Fibroblast of lung (primary cell): ENCODE results near the gene PRUNE2. TPM values are rescaled to one million over a fixed set of nuclear protein-coding genes. Genes with fewer than 3 reads are reported as not detected.

Experiments used
- DNase-seq, 2 donors: peaks; one replicate each; pipeline versions ENCODE4 v3.0.0 to v3.0.0-alpha.2; 2010; ENCODE audit warnings: low read depth in 2 of 2
- H2AFZ ChIP-seq: 2 replicates; pipeline ENCODE4 v1.5.1; 2012; ENCODE audit warnings: low read length, control low read depth, inconsistent platforms
- H3K27ac ChIP-seq: 2 replicates; pipeline ENCODE4 v1.5.1; 2011; ENCODE audit warnings: low read length, control low read depth; ENCODE audit not compliant: insufficient read depth
- H3K27me3 ChIP-seq: 2 replicates; pipeline ENCODE4 v1.5.1; 2011; ENCODE audit warnings: mild to moderate bottlenecking, low read length; ENCODE audit not compliant: control insufficient read depth, insufficient read depth
- H3K36me3 ChIP-seq: 2 replicates; pipeline ENCODE4 v1.5.1; 2011; ENCODE audit warnings: low read length; ENCODE audit not compliant: control insufficient read depth, insufficient read depth
- H3K4me1 ChIP-seq: 2 replicates; pipeline ENCODE4 v1.5.1; 2011; ENCODE audit warnings: low read length; ENCODE audit not compliant: control insufficient read depth, insufficient read depth; ENCODE audit errors: extremely low read depth
- H3K4me2 ChIP-seq: 2 replicates; pipeline ENCODE4 v1.5.1; 2011; ENCODE audit warnings: low read length, control low read depth; ENCODE audit not compliant: insufficient read depth; ENCODE audit errors: extremely low read depth
- H3K4me3 ChIP-seq, 4 experiments: fragments of 200-600 bp in 1 of 4; sonication (generic) in 1 of 4; replicated peaks in 1 of 4; 2 replicates each; pipeline ENCODE4 v1.5.1; 2011 to 2016; ENCODE audit warnings: low read length in 4 of 4, low read depth in 3 of 4, mild to moderate bottlenecking in 3 of 4, control low read depth in 2 of 4, inconsistent platforms in 1 of 4, mixed read lengths in 1 of 4; ENCODE audit not compliant: insufficient read depth in 1 of 4; ENCODE audit errors: control extremely low read depth in 1 of 4
- H3K79me2 ChIP-seq: 2 replicates; pipeline ENCODE4 v1.5.1; 2012; ENCODE audit warnings: mild to moderate bottlenecking, low read length, inconsistent platforms; ENCODE audit not compliant: control insufficient read depth, insufficient read depth
- H3K9ac ChIP-seq: 2 replicates; pipeline ENCODE4 v1.5.1; 2011; ENCODE audit warnings: mild to moderate bottlenecking, low read length, control low read depth; ENCODE audit not compliant: insufficient read depth
- H3K9me3 ChIP-seq: 2 replicates; pipeline ENCODE4 v1.5.1; 2012; ENCODE audit warnings: low read depth, low read length; ENCODE audit not compliant: control insufficient read depth, insufficient read depth
- H4K20me1 ChIP-seq: 2 replicates; pipeline ENCODE4 v1.5.1; 2011; ENCODE audit warnings: low read length; ENCODE audit not compliant: control insufficient read depth, insufficient read depth; ENCODE audit errors: extremely low read depth
- EZH2 ChIP-seq: IDR thresholded peaks from 2 replicates; pipeline ENCODE4 v1.5.1; 2012; ENCODE audit warnings: low read length, control low read depth, mild to moderate bottlenecking; ENCODE audit errors: missing control alignments
- polyA plus RNA-seq, 2 donors: library from polyadenylated mRNA; depleted of rRNA in 1 of 2; stranded (reverse) in 1 of 2; unstranded in 1 of 2; fragments of >200 nt; gene quantifications; 2 replicates each; pipeline ENCODE4 v1.2.1, GENCODE V29; 2011 to 2012; ENCODE audit warnings: missing spikeins in 1 of 2
- total RNA-seq: library from RNA; depleted of rRNA; stranded (reverse); fragments of >200 nt; gene quantifications from 2 replicates; pipeline ENCODE4 v1.2.1, GENCODE V29; 2014
- TF ChIP-seq, protein P1 (sequence below), 2 donors: IDR thresholded peaks in 1 of 2; conservative IDR thresholded peaks in 1 of 2; 1 replicate in 1 of 2; 2 replicates in 1 of 2; pipeline ENCODE4 v1.5.1; 2011 to 2012; ENCODE audit warnings: low read length in 2 of 2, control low read depth in 1 of 2, inconsistent platforms in 1 of 2, low read depth in 1 of 2, mild to moderate bottlenecking in 1 of 2

Gene PRUNE2
- total and polyA plus RNA-seq, 2 donors (not counting 1 experiment from before 2014, with no cell fraction given), result 5.4 to 95.6 TPM

DNA sequence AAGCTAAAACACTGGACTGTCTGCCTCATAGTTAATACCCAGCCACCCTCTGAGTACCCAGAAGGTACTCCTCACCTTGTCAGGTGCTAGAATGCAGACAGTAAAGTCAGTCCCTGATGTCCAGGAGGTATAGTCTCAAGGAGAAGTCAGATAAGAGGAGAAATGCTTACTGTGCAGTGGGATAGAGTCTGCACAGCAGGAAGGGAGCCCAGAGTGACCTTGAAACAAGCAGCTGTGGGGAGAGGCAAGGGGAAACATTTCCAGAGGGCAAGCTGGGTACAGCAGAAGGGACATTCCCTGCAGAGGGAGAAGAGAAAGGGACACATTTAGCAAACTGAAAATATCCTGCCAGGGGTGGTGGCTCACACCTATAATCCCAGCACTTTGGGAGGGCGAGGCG is 324.2 kb downstream of the PRUNE2 start:
- H3K4me2 ChIP-seq, result no peak overlapping the region

DNA sequence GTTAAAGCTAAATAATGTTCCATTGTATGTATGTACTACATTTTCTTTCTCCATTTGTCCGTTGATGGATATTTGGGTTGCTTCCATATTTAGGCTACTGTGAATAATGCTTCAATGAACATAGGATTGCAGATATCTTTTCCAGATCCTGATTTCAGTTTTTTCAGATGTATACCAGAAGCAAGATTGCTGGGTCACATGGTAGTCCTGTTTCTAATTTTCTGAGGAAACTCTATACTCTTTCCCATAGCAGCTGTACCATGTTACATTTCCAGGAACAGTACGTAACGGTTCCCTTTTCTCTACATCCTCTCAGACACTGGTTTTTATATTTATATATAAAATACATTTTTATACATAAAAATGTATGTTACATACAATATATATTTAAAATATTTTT is 325.1 kb downstream of the PRUNE2 start:
- Histone ChIP-seq H2AFZ (no peak overlapping the region), H3K79me2 (no peaks in the 10 kb centered on the region), H3K4me1 (no peaks in the 10 kb centered on the region), H4K20me1 (no peaks in the 10 kb centered on the region), H3K9me3 (no peaks in the 10 kb centered on the region), H3K27me3 (no peaks in the 10 kb centered on the region), H3K36me3 (no peaks in the 10 kb centered on the region), H3K9ac (no peak overlapping the region), H3K27ac (no peak overlapping the region), H3K4me2 (no peak overlapping the region), H3K4me3 (no peak overlapping the region)
- DNase-seq, result no peak
- TF ChIP-seq, protein P1, sequence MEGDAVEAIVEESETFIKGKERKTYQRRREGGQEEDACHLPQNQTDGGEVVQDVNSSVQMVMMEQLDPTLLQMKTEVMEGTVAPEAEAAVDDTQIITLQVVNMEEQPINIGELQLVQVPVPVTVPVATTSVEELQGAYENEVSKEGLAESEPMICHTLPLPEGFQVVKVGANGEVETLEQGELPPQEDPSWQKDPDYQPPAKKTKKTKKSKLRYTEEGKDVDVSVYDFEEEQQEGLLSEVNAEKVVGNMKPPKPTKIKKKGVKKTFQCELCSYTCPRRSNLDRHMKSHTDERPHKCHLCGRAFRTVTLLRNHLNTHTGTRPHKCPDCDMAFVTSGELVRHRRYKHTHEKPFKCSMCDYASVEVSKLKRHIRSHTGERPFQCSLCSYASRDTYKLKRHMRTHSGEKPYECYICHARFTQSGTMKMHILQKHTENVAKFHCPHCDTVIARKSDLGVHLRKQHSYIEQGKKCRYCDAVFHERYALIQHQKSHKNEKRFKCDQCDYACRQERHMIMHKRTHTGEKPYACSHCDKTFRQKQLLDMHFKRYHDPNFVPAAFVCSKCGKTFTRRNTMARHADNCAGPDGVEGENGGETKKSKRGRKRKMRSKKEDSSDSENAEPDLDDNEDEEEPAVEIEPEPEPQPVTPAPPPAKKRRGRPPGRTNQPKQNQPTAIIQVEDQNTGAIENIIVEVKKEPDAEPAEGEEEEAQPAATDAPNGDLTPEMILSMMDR (conservative IDR thresholded peaks at IDR 0.05 in 1 of 2, IDR thresholded peaks at IDR 0.05 in 1 of 2; ENCODE audit: low read depth in 1 of 2, low read length in 2 of 2), result no peak
- TF ChIP-seq EZH2, result no peak

More for the DNA sequence above, 324.2 kb downstream of the PRUNE2 start:
- no peaks in the 10 kb centered on the region for H3K4me1 ChIP-seq
- TF ChIP-seq, protein P1 (conservative IDR thresholded peaks at IDR 0.05 in 1 of 2, IDR thresholded peaks at IDR 0.05 in 1 of 2; ENCODE audit: low read depth in 1 of 2, low read length in 2 of 2), result no peak
- TF ChIP-seq EZH2, result no peak
- no peak overlapping the region for H3K27ac ChIP-seq
- no peak for DNase-seq
- no peak overlapping the region for H3K9ac ChIP-seq
- no peak overlapping the region for H2AFZ ChIP-seq
- H3K4me3 ChIP-seq, result no peak overlapping the region
- no peaks in the 10 kb centered on the region for H3K27me3 ChIP-seq
- no peaks in the 10 kb centered on the region for H3K36me3 ChIP-seq
- H4K20me1 ChIP-seq, result no peaks in the 10 kb centered on the region
- no peaks in the 10 kb centered on the region for H3K79me2 ChIP-seq
- no peaks in the 10 kb centered on the region for H3K9me3 ChIP-seq

DNA sequence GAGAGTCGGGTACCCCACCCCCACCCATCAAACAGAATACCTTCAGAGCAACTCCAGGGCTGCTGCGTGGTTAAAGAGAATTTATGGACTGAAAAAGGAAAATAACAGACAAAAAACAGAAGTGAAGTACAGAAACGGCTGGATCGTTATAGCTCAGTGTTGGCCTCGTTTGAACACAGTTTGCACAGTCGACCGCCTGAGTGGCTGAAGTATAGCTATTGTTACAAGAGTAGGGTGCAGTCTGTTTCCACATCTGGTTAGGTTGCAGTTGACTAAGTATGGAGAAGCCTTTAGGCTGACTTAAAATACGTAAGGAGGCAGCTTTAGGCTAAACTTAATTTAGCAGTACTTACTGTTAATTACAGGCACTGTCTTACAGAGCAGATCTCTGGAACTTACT is 325.7 kb downstream of the PRUNE2 start:
- Histone ChIP-seq H3K36me3 (no peaks in the 10 kb centered on the region), H4K20me1 (no peaks in the 10 kb centered on the region), H3K79me2 (no peaks in the 10 kb centered on the region), H3K27ac (no peak overlapping the region), H3K4me1 (no peaks in the 10 kb centered on the region), H3K9me3 (no peaks in the 10 kb centered on the region), H2AFZ (no peak overlapping the region), H3K9ac (no peak overlapping the region), H3K4me3 (no peak overlapping the region), H3K4me2 (no peak overlapping the region), H3K27me3 (no peaks in the 10 kb centered on the region)
- no peak for DNase-seq
- TF ChIP-seq EZH2, result no peak
- TF ChIP-seq, protein P1 (conservative IDR thresholded peaks at IDR 0.05 in 1 of 2, IDR thresholded peaks at IDR 0.05 in 1 of 2; ENCODE audit: low read depth in 1 of 2, low read length in 2 of 2), result no peak
